Measurements from ENCODE around the gene ZBTB20.
A peak's percentile ranks its signal among the peaks of the same experiment; 100 is the strongest.

Gene ZBTB20

GRCh38 chr3:114417265-114417664 lies 729.8 kb downstream of the ZBTB20 start:
- TF ChIP-seq CTCF (IDR thresholded peaks at IDR 0.05; ENCODE audit: borderline replicate concordance, control extremely low read depth, extremely low read depth, insufficient read depth, missing control alignments): no peak
- no peak for DNase-seq (ENCODE audit: low spot score)
- in situ Hi-C loops (cut with MboI; ENCODE audit: low sequenced_read_pairs, unreplicated experiment): no loop called here

- peak; percentile 13 for TF ChIP-seq CTCF (IDR thresholded peaks at IDR 0.05; ENCODE audit: borderline replicate concordance, control extremely low read depth, extremely low read depth, insufficient read depth, missing control alignments)
- in situ Hi-C loops (cut with MboI; ENCODE audit: low sequenced_read_pairs, unreplicated experiment): no loop called here
- DNase-seq (ENCODE audit: low spot score): no peak
Measured at GRCh38 chr3:114411811-114412803, 735.0 kb downstream of the ZBTB20 start.

GRCh38 chr3:114411190-114411668 lies 735.9 kb downstream of the ZBTB20 start:
- no peak for TF ChIP-seq CTCF (IDR thresholded peaks at IDR 0.05; ENCODE audit: borderline replicate concordance, control extremely low read depth, extremely low read depth, insufficient read depth, missing control alignments)
- in situ Hi-C loops (cut with MboI; ENCODE audit: low sequenced_read_pairs, unreplicated experiment): no loop called here
- no peak for DNase-seq (ENCODE audit: low spot score)

- no peak for TF ChIP-seq CTCF (IDR thresholded peaks at IDR 0.05; ENCODE audit: borderline replicate concordance, control extremely low read depth, extremely low read depth, insufficient read depth, missing control alignments)
- in situ Hi-C loops (cut with MboI; ENCODE audit: low sequenced_read_pairs, unreplicated experiment): no loop called here
- no peak for DNase-seq (ENCODE audit: low spot score)
Measured at GRCh38 chr3:114408736-114409670, 738.1 kb downstream of the ZBTB20 start.

GRCh38 chr3:114406922-114407321 lies 740.2 kb downstream of the ZBTB20 start:
- in situ Hi-C loops (cut with MboI; ENCODE audit: low sequenced_read_pairs, unreplicated experiment): no loop called here
- TF ChIP-seq CTCF (IDR thresholded peaks at IDR 0.05; ENCODE audit: borderline replicate concordance, control extremely low read depth, extremely low read depth, insufficient read depth, missing control alignments): no peak
- no peak for DNase-seq (ENCODE audit: low spot score)

GRCh38 chr3:114406286-114406685 lies 740.8 kb downstream of the ZBTB20 start:
- no peak for TF ChIP-seq CTCF (IDR thresholded peaks at IDR 0.05; ENCODE audit: borderline replicate concordance, control extremely low read depth, extremely low read depth, insufficient read depth, missing control alignments)
- in situ Hi-C loops (cut with MboI; ENCODE audit: low sequenced_read_pairs, unreplicated experiment): no loop called here
- no peak for DNase-seq (ENCODE audit: low spot score)

All from GM13976 (cell line).